Measurements from ENCODE around the gene LPIN1.

LPIN1 gene

DNA sequence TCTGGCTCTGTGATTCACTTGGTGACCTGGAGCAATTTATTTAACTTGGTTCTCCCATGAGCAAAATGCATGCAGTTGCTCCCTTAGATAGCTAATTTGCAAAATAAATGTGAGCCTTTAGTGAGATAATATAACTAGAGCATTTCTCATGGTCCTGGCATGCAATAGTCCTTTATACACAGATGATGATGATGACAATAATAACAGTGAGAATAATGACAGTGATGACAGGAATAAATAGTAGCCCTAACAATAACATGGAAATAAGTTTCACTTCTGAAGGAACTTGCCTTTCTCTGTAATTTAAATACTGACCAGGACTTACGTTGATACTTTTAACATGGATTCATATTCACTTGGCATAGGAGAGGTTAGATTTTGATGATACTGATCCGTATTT lies 49.2 kb downstream of the LPIN1 start:
- Histone ChIP-seq H3K4me3 (ENCODE audit: low read length) (no peak overlapping the region), H3K9ac (ENCODE audit: low read depth, low read length) (no peak overlapping the region), H3K27ac (ENCODE audit: low read length) (no peak overlapping the region), H3K4me1 (ENCODE audit: insufficient read depth, low read length) (no peaks in the 10 kb centered on the region), H3K9me3 (ENCODE audit: insufficient read depth, low read depth, low read length) (no peaks in the 10 kb centered on the region), H3K36me3 (ENCODE audit: insufficient read depth, low read depth, low read length) (peaks cover 38% of the 10 kb centered on the region), H3K27me3 (ENCODE audit: insufficient read depth, low read length) (no peaks in the 10 kb centered on the region)

DNA sequence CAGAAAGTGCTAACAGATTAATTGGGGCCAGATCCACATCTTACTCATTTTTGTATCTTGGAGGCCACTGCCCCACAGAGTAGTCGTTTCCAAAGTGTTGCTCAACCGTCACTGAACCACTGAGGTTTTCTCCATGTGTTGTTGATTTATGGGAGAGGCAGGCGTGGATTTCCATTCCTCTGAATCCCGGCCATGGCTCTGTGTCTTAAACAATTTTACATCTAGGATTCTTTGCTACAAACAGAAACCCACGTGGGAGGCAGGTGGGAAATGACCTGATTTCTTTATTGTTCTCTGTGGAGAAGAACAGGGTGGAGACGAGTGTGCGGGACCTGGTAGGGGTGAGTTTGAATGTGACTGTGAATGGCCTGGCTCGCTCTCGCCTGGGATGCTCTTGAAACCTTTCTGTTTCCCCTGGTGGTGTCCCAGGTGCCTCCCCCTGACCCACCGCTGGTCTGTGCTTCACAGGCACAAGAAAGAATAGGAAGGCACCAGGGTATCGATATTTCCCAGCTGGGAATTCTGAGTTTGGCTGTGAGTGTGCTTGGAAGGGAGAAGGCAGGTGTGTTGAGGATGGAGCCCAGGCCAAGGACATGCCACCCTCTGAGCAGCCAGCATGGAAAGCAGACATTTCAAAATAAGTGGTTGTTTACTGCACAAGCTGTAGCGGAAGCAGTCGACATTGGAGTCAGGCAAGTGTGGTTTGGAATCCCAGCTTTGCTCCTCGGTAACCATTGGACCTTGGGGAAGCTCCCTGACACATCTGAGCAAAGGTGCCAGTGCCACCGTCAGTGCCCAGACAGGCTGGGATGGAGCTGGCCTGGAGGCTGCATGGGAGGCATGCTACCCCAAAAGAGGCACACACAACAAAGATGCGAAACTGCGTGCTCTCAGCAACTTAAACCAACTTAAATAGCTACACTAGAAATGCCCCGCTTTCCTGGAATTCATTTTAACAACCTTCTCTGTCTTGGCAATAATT lies 50.0 kb downstream of the LPIN1 start:
- Histone ChIP-seq H3K4me3 (ENCODE audit: low read length) (no peak overlapping the region), H3K27ac (ENCODE audit: low read length) (no peak overlapping the region), H3K9me3 (ENCODE audit: insufficient read depth, low read depth, low read length) (no peaks in the 10 kb centered on the region), H3K36me3 (ENCODE audit: insufficient read depth, low read depth, low read length) (peaks cover 38% of the 10 kb centered on the region), H3K9ac (ENCODE audit: low read depth, low read length) (no peak overlapping the region), H3K4me1 (ENCODE audit: insufficient read depth, low read length) (no peaks in the 10 kb centered on the region), H3K27me3 (ENCODE audit: insufficient read depth, low read length) (no peaks in the 10 kb centered on the region)

DNA sequence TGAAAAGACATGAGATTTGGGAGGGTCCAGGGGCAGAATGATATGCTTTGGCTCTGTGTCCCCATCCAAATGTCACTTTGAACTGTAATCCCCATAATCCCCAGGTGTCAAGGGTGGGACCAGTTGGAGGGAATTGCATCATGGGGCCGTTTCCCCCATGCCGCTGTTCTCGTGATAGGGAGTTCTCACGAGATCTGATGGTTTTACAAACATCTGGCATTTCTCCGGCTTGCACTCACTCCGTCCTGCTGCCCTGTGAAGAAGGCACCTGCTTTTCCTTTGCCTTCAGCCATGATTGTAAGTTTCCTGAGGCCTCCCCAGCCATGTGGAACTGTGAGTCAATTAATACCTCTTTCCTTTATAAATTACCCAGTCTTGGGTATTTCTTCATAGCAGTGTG lies 51.4 kb downstream of the LPIN1 start:
- H3K27me3 ChIP-seq (ENCODE audit: insufficient read depth, low read length), result no peaks in the 10 kb centered on the region
- no peaks in the 10 kb centered on the region for H3K4me1 ChIP-seq (ENCODE audit: insufficient read depth, low read length)
- no peak overlapping the region for H3K9ac ChIP-seq (ENCODE audit: low read depth, low read length)
- no peak overlapping the region for H3K27ac ChIP-seq (ENCODE audit: low read length)
- H3K9me3 ChIP-seq (ENCODE audit: insufficient read depth, low read depth, low read length), result no peaks in the 10 kb centered on the region
- peaks cover 27% of the 10 kb centered on the region for H3K36me3 ChIP-seq (ENCODE audit: insufficient read depth, low read depth, low read length)
- no peak overlapping the region for H3K4me3 ChIP-seq (ENCODE audit: low read length)

DNA sequence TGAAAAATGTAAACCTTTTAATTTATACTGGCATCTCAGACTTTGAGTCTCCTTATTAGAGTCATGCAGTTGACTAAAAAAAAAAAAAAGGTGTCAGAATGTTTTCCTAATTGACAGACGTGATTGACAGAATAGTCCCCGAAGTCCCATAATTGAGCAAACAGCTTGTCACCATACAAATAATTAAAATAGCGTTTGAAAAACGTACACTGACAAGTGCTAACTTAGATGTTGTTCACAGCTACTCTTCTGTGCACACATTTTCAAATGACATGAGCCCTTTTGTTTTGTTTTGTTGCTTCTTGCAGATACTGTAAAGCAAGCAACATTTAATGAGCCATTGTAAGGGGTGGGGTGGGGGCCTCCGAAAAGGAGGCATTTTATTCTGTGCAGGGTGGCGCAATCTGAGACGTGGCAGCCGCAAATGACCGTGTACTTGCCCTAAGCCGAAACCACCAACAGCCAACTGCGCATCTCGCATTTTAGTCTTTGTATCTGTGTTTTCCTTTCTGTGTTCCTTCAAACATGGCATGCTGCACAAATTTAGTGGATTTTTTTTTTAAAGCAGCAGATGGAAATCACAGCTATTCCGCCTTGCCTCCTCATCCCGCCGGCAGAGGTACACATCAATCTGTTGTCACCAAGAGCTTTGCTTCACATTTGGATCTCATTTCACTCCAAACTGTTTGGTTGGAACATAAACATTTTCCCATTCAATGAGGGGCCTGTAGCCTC lies 52.4 kb downstream of the LPIN1 start:
- Histone ChIP-seq H3K27me3 (ENCODE audit: insufficient read depth, low read length) (no peaks in the 10 kb centered on the region), H3K4me3 (ENCODE audit: low read length) (no peak overlapping the region), H3K9me3 (ENCODE audit: insufficient read depth, low read depth, low read length) (no peaks in the 10 kb centered on the region), H3K36me3 (ENCODE audit: insufficient read depth, low read depth, low read length) (peaks cover 20% of the 10 kb centered on the region), H3K27ac (ENCODE audit: low read length) (no peak overlapping the region), H3K9ac (ENCODE audit: low read depth, low read length) (no peak overlapping the region), H3K4me1 (ENCODE audit: insufficient read depth, low read length) (no peaks in the 10 kb centered on the region)

DNA sequence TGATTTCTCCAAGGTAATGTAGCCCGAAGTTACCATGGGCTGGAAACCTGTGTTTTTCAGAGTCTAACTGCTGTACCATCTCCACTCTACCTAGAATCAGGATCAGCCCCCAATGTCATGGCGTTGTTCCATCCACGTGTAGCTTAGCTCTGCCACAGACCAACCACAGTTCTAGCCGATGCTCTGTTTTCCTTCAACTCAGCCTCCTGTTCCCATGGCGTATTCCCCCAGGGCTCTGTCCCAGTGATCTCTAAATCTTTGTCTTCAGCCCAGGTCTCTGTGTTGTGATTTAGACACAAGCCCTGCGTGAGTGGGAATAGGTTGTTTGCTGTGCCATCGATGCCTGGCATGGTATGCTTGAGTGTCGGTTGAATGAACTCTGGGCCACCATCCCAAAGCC lies 53.4 kb downstream of the LPIN1 start:
- H3K9ac ChIP-seq (ENCODE audit: low read depth, low read length), result no peak overlapping the region
- peaks cover 29% of the 10 kb centered on the region for H3K36me3 ChIP-seq (ENCODE audit: insufficient read depth, low read depth, low read length)
- H3K9me3 ChIP-seq (ENCODE audit: insufficient read depth, low read depth, low read length), result no peaks in the 10 kb centered on the region
- no peak overlapping the region for H3K27ac ChIP-seq (ENCODE audit: low read length)
- H3K4me3 ChIP-seq (ENCODE audit: low read length), result no peak overlapping the region
- H3K4me1 ChIP-seq (ENCODE audit: insufficient read depth, low read length), result no peaks in the 10 kb centered on the region
- no peaks in the 10 kb centered on the region for H3K27me3 ChIP-seq (ENCODE audit: insufficient read depth, low read length)

DNA sequence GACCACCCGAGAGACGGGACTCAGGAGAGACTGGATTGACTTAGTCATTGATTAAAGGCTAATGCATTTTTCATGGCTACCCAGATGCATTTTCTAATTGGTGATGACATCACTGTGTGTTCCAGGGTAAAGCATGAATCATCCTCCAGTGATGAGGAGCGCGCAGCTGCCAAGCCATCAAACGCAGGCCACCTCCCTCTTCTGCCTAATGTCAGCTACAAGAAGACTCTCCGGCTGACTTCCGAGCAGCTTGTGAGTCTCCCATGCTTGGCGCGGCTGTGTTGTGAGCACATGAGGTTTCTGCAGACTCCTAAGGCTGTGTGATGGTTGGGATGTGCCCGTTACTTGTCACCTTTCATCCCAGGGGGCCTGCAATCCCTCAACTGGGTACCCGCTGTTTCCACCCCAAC lies 56.4 kb downstream of the LPIN1 start:
- Histone ChIP-seq H3K9ac (ENCODE audit: low read depth, low read length) (no peak overlapping the region), H3K27me3 (ENCODE audit: insufficient read depth, low read length) (no peaks in the 10 kb centered on the region), H3K27ac (ENCODE audit: low read length) (no peak overlapping the region), H3K9me3 (ENCODE audit: insufficient read depth, low read depth, low read length) (no peaks in the 10 kb centered on the region), H3K4me3 (ENCODE audit: low read length) (no peak overlapping the region), H3K36me3 (ENCODE audit: insufficient read depth, low read depth, low read length) (peaks cover 22% of the 10 kb centered on the region), H3K4me1 (ENCODE audit: insufficient read depth, low read length) (no peaks in the 10 kb centered on the region)

DNA sequence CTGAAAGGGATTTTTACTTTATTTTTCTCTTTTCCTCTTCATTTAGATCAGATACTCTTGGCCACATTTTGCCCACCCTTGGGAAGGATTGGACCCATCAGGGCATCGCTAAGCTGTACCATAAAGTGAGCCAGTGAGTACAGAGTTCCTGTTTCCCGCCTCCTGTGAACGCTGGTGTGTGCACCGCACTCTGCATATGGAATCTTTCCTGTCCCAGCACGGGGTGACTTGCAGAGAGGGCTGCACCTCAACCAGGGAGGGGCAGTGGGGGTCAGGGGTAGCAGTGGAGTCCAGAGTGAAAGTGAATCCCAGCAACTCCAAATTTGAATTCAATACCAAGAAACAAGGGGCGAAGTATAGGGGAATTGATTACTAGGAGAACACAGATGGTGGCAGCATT lies 58.6 kb downstream of the LPIN1 start:
- Histone ChIP-seq H3K9me3 (ENCODE audit: insufficient read depth, low read depth, low read length) (no peaks in the 10 kb centered on the region), H3K27me3 (ENCODE audit: insufficient read depth, low read length) (no peaks in the 10 kb centered on the region), H3K27ac (ENCODE audit: low read length) (no peak overlapping the region), H3K4me1 (ENCODE audit: insufficient read depth, low read length) (no peaks in the 10 kb centered on the region), H3K9ac (ENCODE audit: low read depth, low read length) (no peak overlapping the region), H3K4me3 (ENCODE audit: low read length) (no peak overlapping the region), H3K36me3 (ENCODE audit: insufficient read depth, low read depth, low read length) (peaks cover 22% of the 10 kb centered on the region)

DNA sequence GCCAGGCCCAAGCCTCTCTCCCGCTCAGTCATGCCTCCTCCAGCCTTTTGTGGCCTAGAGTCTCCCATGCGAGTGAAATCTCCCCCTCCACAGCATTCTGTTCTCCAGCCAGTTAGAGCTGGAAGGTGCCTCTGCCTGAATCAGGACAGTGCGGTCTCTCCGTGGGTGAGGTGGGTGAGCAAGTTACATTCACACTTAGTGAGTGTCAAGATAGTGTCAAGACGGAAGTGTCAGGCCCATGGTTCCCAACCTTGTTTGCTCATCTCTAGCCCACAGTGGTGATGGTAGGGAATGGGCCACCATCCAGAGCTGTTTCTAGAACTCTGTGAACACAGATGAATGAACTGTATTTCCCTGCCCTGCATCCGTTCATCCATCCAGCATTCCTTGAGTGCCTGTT lies 59.5 kb downstream of the LPIN1 start:
- Histone ChIP-seq H3K9me3 (ENCODE audit: insufficient read depth, low read depth, low read length) (no peaks in the 10 kb centered on the region), H3K27me3 (ENCODE audit: insufficient read depth, low read length) (no peaks in the 10 kb centered on the region), H3K4me1 (ENCODE audit: insufficient read depth, low read length) (no peaks in the 10 kb centered on the region), H3K9ac (ENCODE audit: low read depth, low read length) (no peak overlapping the region), H3K4me3 (ENCODE audit: low read length) (no peak overlapping the region), H3K36me3 (ENCODE audit: insufficient read depth, low read depth, low read length) (peaks cover 22% of the 10 kb centered on the region), H3K27ac (ENCODE audit: low read length) (no peak overlapping the region)

DNA sequence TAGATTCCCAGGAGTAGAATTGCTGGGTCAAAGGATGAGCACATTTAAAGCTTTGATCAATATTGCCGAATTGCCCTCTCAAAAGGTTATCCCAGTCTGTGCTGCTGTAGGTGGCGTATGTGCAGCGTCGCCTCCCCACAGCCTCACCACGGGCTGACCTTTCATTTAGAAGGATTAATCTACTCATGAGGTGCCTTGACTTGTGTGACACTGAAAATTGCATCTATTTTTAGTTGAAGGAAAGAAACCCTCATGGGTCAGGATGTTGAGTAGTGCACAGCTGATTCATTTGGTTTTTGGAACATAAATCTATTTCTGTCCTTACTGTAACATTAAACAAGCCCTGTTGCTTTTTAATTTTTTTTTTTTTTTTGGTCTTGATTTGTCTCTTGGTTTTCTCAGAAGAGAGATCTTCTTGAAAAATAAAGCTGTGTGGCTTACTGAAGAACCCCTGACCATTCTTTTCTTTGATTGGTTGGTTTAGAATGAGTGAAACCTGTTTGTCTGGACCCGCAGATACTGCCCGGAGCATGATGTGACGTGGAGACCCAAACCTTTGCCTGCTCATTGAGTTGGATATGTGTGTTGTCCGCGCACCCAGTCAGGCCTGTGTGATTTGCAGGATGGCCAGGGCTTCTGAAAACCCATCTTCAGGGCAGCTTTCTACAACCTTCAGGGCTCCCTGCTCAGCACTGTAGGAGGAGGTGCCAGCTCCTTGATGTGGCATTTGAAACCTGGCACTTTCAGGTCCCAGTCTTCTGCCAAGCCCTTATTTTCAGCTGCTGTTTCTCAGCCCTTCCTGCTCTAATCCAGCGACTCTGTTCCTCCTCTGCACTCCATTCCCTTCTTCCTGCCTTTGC lies 61.0 kb downstream of the LPIN1 start:
- H3K9me3 ChIP-seq (ENCODE audit: insufficient read depth, low read depth, low read length), result no peaks in the 10 kb centered on the region
- no peaks in the 10 kb centered on the region for H3K4me1 ChIP-seq (ENCODE audit: insufficient read depth, low read length)
- H3K27me3 ChIP-seq (ENCODE audit: insufficient read depth, low read length), result no peaks in the 10 kb centered on the region
- H3K9ac ChIP-seq (ENCODE audit: low read depth, low read length), result no peak overlapping the region
- peaks cover 22% of the 10 kb centered on the region for H3K36me3 ChIP-seq (ENCODE audit: insufficient read depth, low read depth, low read length)
- no peak overlapping the region for H3K27ac ChIP-seq (ENCODE audit: low read length)
- H3K4me3 ChIP-seq (ENCODE audit: low read length), result no peak overlapping the region

DNA sequence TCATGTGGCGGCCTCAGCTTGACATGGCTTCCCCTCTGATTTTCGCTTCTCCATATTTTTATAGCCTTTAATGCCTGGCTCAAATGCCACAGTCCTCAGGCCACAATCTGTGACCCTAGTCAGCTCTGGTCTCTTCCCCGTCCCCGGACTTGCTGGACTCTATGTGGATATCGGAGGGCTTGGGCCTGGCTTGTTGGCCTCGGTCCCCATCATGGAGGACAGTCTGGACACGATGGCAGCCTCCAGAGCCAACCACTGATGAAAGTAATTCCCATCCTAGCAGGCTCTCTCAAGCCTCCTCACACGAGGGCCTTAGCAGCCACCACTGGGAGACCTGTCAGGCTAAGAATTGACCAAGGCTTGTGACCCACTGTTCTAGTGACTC lies 61.6 kb downstream of the LPIN1 start:
- H3K9me3 ChIP-seq (ENCODE audit: insufficient read depth, low read depth, low read length), result no peaks in the 10 kb centered on the region
- peaks cover 22% of the 10 kb centered on the region for H3K36me3 ChIP-seq (ENCODE audit: insufficient read depth, low read depth, low read length)
- H3K27me3 ChIP-seq (ENCODE audit: insufficient read depth, low read length), result no peaks in the 10 kb centered on the region
- H3K4me3 ChIP-seq (ENCODE audit: low read length), result no peak overlapping the region
- H3K4me1 ChIP-seq (ENCODE audit: insufficient read depth, low read length), result no peaks in the 10 kb centered on the region
- no peak overlapping the region for H3K9ac ChIP-seq (ENCODE audit: low read depth, low read length)
- H3K27ac ChIP-seq (ENCODE audit: low read length), result no peak overlapping the region

DNA sequence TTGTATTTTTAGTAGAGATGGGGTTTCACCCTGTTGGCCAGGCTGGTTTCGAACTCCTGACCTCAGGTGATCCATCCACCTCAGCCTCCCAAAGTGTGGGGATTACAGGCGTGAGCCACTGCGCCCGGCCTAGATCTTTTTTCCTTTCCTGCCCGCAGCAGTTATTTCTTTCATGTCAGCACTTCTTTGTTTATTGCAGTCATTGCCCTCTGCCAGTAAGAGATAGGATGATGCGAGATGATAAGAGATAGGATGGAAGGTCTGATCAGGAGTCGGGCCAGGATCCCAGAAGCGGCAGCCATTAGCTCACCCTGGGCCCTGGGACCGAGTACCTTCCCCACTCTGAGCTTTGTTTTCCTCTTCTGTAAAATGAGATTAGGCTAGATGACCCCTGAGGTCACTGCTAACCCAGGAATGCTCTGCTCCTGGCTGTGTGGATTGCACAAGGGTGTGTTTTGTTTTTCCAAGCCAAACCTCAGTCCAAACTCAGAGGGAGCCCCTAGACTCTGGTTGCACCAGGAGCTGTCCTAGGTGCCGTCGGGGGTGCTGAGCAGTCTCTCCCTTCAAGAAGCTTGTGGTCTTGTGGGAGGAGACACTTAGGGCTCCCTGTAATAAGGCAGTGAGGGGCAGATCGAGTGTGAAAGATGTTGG lies 63.3 kb downstream of the LPIN1 start:
- H3K9ac ChIP-seq (ENCODE audit: low read depth, low read length), result no peak overlapping the region
- no peaks in the 10 kb centered on the region for H3K4me1 ChIP-seq (ENCODE audit: insufficient read depth, low read length)

More for the DNA sequence above, 63.3 kb downstream of the LPIN1 start:
- H3K27ac ChIP-seq (ENCODE audit: low read length), result no peak overlapping the region
- no peak overlapping the region for H3K4me3 ChIP-seq (ENCODE audit: low read length)
- no peaks in the 10 kb centered on the region for H3K27me3 ChIP-seq (ENCODE audit: insufficient read depth, low read length)
- H3K36me3 ChIP-seq (ENCODE audit: insufficient read depth, low read depth, low read length), result peaks cover 14% of the 10 kb centered on the region
- no peaks in the 10 kb centered on the region for H3K9me3 ChIP-seq (ENCODE audit: insufficient read depth, low read depth, low read length)
